Measurements from ENCODE around the gene KLHL22.
A peak's percentile ranks its signal among the peaks of the same experiment; 100 is the strongest.
"Not testable (repeated sequence)": the region's sequence is repeated elsewhere in the genome, so short reads cannot be mapped to it uniquely, and the experiment has no call there.

The KLHL22 gene

GRCh38 chr22:20499769-20500168 is 4.2 kb upstream of the KLHL22 start:
- DNase-seq: no peak

DNA sequence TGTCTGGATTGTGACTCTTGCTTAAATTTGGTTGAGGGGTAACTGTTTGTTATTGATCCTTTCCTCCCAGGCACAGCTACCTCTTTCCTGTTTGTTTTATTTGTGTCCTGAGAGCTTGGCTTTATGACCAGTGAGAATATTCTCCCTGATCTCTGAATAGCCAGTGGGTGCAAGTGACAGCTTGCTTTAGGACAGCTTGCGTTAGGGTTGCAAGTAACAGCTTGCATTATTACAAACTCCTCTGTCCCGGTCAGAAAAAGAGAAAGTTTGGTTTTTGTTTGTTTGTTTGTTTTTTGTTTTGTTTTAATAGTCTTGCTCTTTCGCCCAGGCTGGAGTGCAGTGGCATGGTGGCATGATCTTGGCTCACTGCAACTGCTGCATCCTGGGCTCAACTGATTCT is 3.3 kb upstream of the KLHL22 start:
- no peak for DNase-seq

- DNase-seq: no peak
Observed at GRCh38 chr22:20497426-20497825, 1.8 kb upstream of the KLHL22 start.

DNA sequence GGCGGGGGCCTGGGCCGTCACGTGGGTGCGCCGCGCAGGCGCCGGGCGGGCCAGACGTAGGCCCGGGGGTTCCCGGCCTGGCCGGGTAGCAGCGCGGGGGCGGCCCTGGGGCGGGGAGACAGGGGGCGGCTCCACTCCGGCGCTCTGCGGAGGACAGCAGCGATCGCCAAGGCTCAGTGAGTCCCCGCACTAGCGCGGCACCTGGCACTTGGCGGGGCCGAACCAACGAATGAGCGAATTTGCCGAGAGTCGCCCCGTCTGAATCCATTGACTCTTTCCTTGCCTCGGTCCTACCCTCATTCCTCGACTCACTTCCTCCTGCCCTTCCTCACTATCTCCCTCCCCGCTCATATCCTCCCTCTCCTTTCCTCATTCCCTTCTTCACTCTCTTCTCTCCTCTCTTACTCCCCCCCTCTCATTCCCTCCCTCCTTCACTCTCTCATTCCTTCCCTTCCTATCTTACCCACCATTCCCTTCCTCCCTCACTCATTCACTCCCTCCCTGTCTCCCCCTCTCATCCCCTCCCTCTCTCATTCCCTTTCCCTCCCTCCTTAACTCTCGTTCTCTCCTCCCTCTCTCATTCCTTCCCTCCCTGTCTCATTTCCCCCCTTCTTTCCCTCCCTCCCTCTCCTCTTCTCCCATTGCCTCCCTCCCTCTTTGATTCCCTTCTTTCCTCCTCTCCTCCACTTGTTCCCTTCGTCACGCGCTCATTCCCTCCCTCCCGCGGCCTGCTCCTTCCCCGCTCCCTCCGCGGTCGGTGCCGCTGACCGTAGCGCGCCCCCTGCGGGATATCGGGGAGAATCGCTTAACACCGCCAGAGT is 476 bp upstream of the KLHL22 start:
- peak; percentile 90 for DNase-seq

DNA sequence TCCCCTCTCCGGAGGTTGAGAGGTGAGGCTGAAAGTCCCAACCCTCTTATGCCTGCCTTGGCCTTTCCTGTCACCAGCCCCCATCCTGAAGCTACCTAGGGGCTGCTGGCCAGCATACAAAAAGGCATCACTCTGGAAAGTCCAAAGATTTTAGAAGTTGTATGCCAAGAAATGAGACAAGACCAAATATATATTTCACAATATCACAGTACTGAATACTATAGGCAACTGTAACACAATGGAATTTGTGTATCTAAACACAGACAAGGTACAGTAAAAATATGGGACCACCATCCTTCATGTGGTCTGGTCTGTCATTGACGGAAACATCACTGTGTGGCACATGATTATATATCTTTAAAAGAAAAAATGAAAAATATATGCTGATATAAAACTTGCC is 4.2 kb downstream of the KLHL22 start:
- DNase-seq: no peak

DNA sequence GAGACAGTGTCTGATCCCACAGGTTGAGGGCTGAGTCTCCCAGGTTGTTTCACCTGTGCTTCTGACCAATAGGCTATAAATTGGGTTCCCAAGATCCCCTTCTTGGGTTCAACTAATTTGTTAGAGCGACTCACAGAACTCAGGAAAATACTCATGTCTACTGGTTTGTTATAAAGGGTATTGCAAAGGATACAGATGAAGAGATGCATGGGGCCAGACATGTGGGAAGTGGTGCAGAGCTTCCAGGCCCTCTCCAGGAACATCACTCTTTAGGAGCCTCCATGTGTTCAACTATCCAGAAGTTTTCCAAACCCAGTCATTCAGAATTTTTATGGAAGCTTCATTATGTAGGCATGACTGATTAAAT is 4.7 kb downstream of the KLHL22 start:
- DNase-seq: no peak

- no peak for DNase-seq
Observed at GRCh38 chr22:20490183-20490940, 5.2 kb downstream of the KLHL22 start.

DNA sequence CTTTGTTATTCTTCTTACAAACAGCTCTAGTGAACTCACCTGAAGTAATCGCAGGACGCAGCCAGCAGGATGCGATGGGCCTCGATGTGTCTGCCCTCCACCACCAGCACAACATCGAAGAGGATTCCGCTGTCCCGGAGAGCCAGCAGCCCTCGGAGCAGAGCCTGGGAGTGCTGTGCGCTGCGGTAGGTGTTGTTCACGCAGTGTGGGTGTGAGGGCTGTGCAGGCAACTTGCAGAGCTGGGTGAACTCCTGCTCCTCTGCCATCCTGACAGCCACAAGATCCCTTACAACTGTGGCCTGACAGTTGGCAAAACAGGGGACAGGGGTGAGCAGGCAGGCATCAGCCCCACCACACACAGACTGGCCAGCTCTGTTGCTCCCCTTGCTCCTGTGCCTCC is 6.6 kb downstream of the KLHL22 start:
- DNase-seq: no peak

DNA sequence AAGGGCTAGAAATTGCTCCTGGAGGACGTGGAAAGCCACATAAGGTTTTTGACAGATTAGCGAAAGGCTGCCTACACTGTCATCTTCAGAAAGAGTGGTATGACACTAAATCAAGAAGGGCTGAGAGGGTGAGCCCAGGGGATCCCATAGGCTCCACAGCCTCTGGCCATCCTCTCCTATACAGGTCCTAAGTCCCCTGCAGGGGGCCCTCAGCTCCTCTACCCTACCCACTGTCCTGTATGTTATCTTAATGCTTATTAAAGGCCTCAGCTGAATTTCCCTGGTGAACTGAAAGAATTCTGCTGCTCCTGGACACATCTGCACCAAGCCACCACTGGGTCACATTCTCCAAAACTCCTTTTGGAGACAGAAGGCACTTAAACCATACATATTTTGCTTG is 7.9 kb downstream of the KLHL22 start:
- DNase-seq: no peak

DNA sequence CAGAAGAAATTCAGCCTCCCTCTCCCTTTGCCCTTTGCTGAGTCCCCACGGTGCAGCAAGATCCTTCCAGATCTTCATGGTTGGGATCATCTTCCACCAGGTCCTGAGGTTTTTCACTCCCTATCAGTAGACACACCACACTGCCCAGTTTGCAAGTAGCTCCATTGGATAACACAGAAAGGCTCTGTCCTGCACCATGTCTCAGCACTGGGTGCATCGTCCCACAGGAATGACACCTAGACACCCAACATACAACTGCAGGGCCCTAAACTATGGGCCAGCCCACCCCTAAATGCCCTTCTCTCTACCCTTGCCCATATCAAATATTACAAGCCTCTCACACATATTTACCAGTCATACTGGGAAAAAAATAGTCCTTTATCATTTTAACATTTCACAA is 9.4 kb downstream of the KLHL22 start:
- DNase-seq: no peak

GRCh38 chr22:20484948-20485683 is 10.5 kb downstream of the KLHL22 start:
- DNase-seq: no peak

GRCh38 chr22:20483771-20484170 is 11.8 kb downstream of the KLHL22 start:
- DNase-seq: no peak

- DNase-seq: not testable (repeated sequence)
Observed at GRCh38 chr22:20483143-20483506, 12.5 kb downstream of the KLHL22 start.

DNA sequence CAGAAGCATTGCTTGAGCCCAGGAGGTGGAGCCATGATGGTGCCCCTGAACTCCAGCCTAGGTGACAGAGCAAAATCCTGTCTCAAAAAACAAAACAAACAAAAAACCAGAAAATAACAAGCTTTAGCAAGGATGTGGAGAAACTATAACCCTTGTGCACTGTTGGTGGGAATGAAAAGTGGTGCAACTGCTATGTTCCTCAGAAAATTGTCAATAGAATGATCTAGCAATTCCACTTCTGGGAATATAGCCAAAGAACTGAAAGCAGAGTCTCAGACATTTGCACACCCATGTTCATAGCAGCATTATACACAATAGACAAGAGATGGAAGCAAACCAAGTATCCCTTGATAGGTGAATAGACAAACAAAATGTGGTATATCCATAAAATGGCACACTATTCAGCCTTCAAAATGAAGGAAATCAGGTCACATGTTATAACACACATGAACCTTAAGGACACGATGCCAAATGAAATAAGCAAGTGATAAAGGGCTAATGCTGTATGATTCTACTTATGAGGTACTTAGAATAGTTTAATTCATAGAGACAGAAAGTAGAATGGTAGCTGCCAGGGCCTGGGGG is 15.9 kb downstream of the KLHL22 start:
- no peak for DNase-seq

GRCh38 chr22:20478059-20478458 is 17.5 kb downstream of the KLHL22 start:
- DNase-seq: not testable (repeated sequence)

- not testable (repeated sequence) for DNase-seq
Observed at GRCh38 chr22:20475569-20475968, 20.0 kb downstream of the KLHL22 start.

GRCh38 chr22:20475115-20475436 is 20.5 kb downstream of the KLHL22 start:
- DNase-seq: no peak

GRCh38 chr22:20472629-20473442 is 22.8 kb downstream of the KLHL22 start:
- DNase-seq: no peak

GRCh38 chr22:20471126-20471833 is 24.3 kb downstream of the KLHL22 start:
- no peak for DNase-seq

DNA sequence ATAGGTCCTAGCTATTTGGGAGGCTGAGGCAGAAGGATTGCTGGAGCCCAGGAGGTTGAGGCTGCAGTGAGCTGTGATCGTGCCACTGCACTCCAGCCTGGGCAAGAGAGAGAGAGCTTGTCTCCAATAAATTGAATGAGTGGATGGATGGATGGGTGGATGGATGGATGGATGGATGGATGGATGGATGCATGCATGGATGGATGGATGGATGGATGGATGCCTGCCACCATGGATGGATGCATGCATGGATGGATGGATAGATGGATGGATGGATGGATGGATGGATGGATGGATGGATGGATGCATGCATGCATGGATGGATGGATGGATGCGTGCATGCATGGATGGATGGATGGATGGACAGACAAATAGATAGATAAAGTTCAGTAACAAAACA is 25.1 kb downstream of the KLHL22 start:
- not testable (repeated sequence) for DNase-seq

GRCh38 chr22:20469110-20469868 is 26.3 kb downstream of the KLHL22 start:
- no peak for DNase-seq
